WI38 (cell line): ENCODE measurements around the gene EHD2.

Experiments
- H3K4me3 ChIP-seq: 2 replicates; pipeline ENCODE4 v1.5.1; 2011; ENCODE audit warnings: low read depth, mild to moderate bottlenecking, control low read depth, low read length
- CTCF ChIP-seq: IDR thresholded peaks from 2 replicates; pipeline ENCODE4 v1.5.1; 2012; ENCODE audit warnings: low read depth, mild to moderate bottlenecking, control low read depth, low read length

The EHD2 gene

GRCh38 chr19:47674548-47674947 lies 38.7 kb upstream of the EHD2 start:
- no peak for TF ChIP-seq CTCF
- no peak overlapping the region for H3K4me3 ChIP-seq

DNA sequence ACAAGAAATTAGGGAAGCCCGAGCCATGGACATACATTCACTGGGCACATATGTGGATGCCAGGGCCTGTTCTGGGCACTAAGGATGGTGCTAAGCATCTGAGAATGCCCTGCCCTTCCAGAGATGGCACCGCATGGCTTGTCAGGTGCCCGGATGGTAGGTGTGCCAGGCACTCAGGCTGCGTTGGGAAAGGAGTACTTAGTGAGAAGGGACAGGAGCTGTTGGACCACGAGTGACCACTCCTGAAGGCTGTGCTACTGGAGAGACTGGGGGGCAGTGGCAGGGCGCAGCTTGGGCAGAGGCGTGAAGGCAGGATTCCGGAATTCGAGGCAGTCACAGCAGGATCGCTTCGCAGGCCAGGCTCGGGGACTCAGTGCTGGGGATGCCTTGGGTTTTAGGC lies 38.0 kb upstream of the EHD2 start:
- H3K4me3 ChIP-seq = no peak overlapping the region
- no peak for TF ChIP-seq CTCF

DNA sequence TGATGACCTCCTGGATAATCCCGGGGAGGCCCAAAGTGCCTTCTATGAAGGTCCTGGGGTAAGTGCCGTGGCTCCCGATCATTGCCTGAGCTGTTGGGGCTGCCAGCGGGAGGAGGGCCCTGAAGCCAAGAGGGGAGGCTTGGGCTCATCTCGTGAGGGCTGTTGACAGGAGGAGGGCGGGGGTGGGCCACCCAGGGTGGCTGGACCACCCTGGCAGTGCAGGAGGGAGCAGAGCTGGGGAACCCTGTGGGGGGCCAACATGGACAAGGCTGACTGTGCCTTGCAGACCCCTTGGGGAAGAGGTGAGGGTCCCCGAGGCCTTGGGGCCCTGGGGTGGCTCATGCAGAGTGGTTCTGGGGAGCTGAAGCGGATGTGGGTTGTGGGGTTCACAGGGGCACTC lies 37.4 kb upstream of the EHD2 start:
- no peak for TF ChIP-seq CTCF

GRCh38 chr19:47676811-47677210 lies 36.4 kb upstream of the EHD2 start:
- no peak for TF ChIP-seq CTCF
- H3K4me3 ChIP-seq = no peak overlapping the region

More for the DNA sequence above, 37.4 kb upstream of the EHD2 start:
- no peak overlapping the region for H3K4me3 ChIP-seq

- H3K4me3 ChIP-seq = no peak overlapping the region
- TF ChIP-seq CTCF = no peak
These were observed 33.8 kb upstream of the EHD2 start for GRCh38 chr19:47679251-47679900.

DNA sequence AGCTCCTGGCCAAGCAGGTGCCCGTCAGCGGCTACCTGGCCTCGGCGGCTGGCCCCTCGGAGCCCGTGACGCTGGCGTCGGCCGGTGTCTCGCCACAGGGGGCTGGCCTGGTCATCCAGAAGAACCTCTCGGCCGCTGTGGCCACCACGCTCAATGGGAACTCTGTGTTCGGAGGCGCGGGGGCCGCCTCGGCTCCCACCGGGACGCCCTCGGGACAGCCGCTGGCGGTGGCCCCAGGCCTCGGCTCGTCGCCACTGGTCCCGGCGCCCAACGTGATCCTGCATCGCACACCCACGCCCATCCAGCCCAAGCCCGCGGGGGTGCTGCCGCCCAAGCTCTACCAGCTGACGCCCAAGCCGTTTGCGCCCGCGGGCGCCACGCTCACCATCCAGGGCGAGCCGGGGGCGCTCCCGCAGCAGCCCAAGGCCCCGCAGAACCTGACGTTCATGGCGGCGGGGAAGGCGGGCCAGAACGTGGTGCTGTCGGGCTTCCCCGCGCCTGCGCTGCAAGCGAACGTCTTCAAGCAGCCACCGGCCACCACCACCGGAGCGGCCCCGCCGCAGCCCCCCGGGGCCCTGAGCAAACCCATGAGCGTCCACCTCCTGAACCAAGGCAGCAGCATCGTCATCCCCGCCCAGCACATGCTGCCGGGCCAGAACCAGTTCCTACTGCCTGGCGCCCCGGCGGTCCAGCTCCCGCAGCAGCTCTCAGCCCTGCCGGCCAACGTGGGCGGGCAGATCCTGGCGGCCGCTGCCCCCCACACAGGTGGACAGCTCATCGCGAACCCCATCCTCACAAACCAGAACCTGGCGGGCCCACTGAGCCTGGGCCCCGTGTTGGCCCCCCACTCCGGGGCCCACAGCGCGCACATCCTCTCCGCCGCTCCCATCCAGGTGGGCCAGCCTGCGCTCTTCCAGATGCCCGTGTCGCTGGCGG lies 33.0 kb upstream of the EHD2 start:
- TF ChIP-seq CTCF = no peak
- H3K4me3 ChIP-seq = no peak overlapping the region

DNA sequence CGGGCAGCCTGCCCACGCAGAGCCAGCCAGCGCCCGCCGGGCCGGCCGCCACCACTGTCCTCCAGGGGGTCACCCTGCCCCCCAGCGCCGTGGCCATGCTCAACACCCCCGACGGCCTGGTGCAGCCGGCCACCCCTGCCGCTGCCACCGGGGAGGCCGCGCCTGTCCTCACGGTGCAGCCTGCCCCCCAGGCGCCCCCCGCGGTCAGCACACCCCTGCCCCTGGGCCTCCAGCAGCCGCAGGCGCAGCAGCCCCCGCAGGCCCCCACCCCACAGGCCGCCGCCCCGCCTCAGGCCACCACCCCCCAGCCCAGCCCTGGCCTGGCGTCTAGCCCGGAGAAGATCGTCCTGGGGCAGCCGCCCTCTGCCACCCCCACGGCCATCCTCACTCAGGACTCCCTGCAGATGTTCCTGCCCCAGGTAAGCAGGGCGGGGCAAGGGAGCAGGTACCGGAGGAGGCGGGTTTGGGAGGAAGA lies 32.3 kb upstream of the EHD2 start:
- no peak overlapping the region for H3K4me3 ChIP-seq
- TF ChIP-seq CTCF = no peak
